T47D (cell line): Measurements from ENCODE around the gene CACNA1A.

ENCODE experiments used
- DNase-seq, 2 experiments: peaks; one replicate each; pipeline versions ENCODE4 v3.0.0 to v3.0.0-alpha.2; 2011 to 2012; ENCODE audit warnings: low read depth in 1 of 2, low spot score in 1 of 2
- JUND ChIP-seq: IDR thresholded peaks from 2 replicates; pipeline ENCODE4 v1.6.1; 2012; ENCODE audit warnings: low read depth
- in situ Hi-C: cut with HindIII; loops from 2 replicates; pipeline ENCODE4 v1.10.0; 2016; ENCODE audit warnings: low sequenced_read_pairs, low pct_unique_long_range_greater_than_20kb

Gene CACNA1A

DNA sequence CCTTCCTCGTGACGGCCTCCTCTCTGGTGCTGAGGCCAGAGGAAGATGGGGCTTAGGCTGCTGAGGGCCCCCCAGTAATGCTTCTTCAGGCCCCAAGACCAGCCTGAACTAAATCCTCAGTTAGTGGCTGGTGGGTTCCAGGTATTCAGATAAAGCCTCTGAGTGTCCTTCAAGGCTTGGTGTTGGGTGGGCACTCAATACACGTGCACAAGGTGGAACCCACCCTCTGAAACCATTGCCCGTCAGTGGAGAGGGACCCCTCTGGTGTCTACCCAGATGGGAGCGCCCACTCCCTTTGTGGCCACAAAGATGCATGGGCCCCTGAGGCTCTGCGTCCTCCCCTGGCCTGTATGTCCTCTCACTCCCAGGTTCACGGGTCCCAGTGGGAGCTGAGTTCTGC lies 277.0 kb downstream of the CACNA1A start:
- in situ Hi-C loops: no loop called here
- DNase-seq: no peak
- no peak for TF ChIP-seq JUND

GRCh38 chr19:13228561-13228960 lies 277.7 kb downstream of the CACNA1A start:
- in situ Hi-C loops: no loop called here
- peak in 1 of 2 experiments; percentile 24 for DNase-seq
- no peak for TF ChIP-seq JUND

- TF ChIP-seq JUND: no peak
- no peak for DNase-seq
- in situ Hi-C loops: no loop called here
Observed at GRCh38 chr19:13226983-13227382, 279.3 kb downstream of the CACNA1A start.

DNA sequence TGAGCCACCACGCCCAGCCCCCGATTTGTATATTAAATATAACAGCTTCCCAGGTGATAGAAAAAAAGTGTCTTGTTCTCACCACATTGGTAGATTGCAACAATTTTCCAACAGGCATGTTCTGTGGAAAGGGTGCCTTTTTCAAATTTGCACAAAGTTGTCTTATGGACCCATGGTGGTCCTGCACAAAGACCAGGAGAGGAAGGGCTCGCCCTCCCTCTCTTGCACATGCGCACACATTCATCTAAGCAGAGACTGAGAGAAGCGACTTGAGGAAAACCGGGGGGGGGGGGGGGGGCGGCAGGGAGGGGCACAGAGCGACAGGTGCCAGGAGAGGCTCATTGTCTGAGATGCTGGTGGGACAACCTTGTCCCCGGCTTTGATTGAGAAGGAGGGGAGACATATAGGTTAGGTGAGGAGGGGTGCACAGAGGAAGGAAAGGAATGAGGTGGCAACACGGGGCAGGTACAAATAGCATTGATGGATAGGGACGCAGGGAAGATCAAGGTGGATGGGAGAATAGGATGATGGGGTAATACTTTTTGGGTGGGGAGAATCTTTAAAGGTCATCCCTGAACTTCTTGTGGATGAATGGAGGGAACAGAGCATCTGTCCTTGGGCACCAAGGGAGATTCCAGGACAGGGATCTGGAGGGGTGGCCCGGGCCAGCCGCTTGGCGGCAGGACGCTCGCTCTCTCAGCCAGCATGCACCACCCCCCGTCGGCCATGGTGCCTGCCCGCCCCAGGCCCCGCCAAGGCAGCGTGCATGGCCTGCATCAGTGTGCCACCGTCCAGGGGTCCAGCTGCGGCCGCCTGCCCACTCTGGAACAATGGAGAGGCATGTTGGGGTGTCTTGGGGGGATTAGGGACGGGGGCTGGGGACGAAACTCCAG lies 280.1 kb downstream of the CACNA1A start:
- DNase-seq: no peak
- no peak for TF ChIP-seq JUND
- in situ Hi-C loops: no loop called here

DNA sequence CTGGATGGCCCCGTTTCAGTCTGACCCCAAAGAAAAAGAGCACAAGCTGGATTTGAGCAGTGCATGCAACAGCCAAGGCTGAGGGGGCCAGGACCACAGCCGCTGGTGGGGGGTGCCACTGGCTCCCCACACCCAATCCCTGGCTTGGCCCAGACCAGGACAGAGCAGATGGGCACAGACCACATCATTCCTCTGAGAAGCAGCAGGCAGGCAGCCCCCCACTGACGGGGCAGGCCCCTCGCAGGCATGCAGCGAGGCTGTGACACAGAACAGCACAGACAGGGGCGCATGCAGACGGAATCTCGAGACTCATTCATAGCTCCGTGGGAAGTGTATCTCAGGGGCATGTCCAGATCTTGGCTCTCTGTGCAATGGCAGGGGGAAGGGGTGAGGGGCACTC lies 281.2 kb downstream of the CACNA1A start:
- in situ Hi-C loops: no loop called here
- TF ChIP-seq JUND: no peak
- no peak for DNase-seq

DNA sequence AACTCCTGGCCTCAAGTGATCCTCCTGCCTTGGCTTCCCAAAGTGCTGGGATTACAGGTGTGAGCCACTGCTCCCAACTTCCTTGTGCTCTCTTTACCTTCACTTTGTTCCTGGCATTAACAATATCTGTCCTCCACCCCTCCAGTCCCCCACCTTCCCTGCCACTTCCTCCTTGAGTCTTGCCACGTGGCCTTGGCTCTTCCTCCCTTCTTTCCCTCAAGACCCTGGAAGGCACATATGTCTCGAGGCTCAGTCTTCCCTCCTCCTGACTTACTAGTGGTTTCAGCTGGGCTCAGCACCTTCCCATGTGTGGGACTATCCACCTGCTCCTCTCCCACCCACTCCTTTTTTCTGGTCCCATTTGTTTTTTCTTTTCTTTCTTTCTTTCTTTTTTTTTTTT lies 285.4 kb downstream of the CACNA1A start:
- in situ Hi-C loops: no loop called here
- no peak for DNase-seq
- no peak for TF ChIP-seq JUND

GRCh38 chr19:13215572-13216380 lies 290.5 kb downstream of the CACNA1A start:
- TF ChIP-seq JUND: no peak

GRCh38 chr19:13214036-13214730 lies 292.1 kb downstream of the CACNA1A start:
- DNase-seq: no peak
- in situ Hi-C loops: no loop called here
- no peak for TF ChIP-seq JUND

More at GRCh38 chr19:13215572-13216380, 290.5 kb downstream of the CACNA1A start:
- no peak for DNase-seq
- in situ Hi-C loops: no loop called here

- peak in 1 of 2 experiments; percentile 75 for DNase-seq
- in situ Hi-C loops: no loop called here
- TF ChIP-seq JUND: no peak
Observed at GRCh38 chr19:13212759-13213330, 293.4 kb downstream of the CACNA1A start.

GRCh38 chr19:13211426-13212308 lies 294.6 kb downstream of the CACNA1A start:
- in situ Hi-C loops: no loop called here
- TF ChIP-seq JUND: no peak
- DNase-seq: no peak

GRCh38 chr19:13210941-13211340 lies 295.3 kb downstream of the CACNA1A start:
- no peak for DNase-seq
- in situ Hi-C loops: no loop called here
- TF ChIP-seq JUND: no peak
